Peyer's patch (tissue), 4 donors: Measurements from ENCODE around the gene MMAB. TPM values are rescaled to one million over a fixed set of nuclear protein-coding genes. Genes with fewer than 3 reads are reported as not detected.

Source experiments
- DNase-seq, 3 donors: peaks; one replicate each; pipeline ENCODE4 v3.0.0-alpha.2; 2017 to 2019
- H3K27ac ChIP-seq, 4 donors: fragments of 200-600 bp; sonication (generic); one replicate each; pipeline ENCODE4 v1.5.1; 2016 to 2019
- H3K27me3 ChIP-seq, 2 donors: fragments of 200-600 bp; sonication (generic); one replicate each; pipeline ENCODE4 v1.5.1; 2019
- H3K36me3 ChIP-seq, 3 donors: fragments of 200-600 bp; sonication (generic); one replicate each; pipeline ENCODE4 v1.5.1; 2016 to 2019
- H3K4me1 ChIP-seq, 4 donors: fragments of 200-600 bp; sonication (generic); one replicate each; pipeline ENCODE4 v1.5.1; 2016 to 2019
- H3K4me3 ChIP-seq, 4 donors: fragments of 200-600 bp; sonication (generic); 1 replicate in 3 of 4; 2 replicates in 1 of 4; pipeline ENCODE4 v1.5.1; 2016 to 2019; ENCODE audit warnings: mild to moderate bottlenecking in 1 of 4
- H3K9me3 ChIP-seq, 4 donors: fragments of 200-600 bp; sonication (generic); one replicate each; pipeline ENCODE4 v1.5.1; 2016 to 2019; ENCODE audit warnings: mild to moderate bottlenecking in 1 of 4
- CTCF ChIP-seq, 6 experiments: fragments of 450-650 bp in 4 of 6; fragments of 200-600 bp in 2 of 6; sonication (generic) in 1 of 6; IDR thresholded peaks; one replicate each; pipeline ENCODE4 v1.5.1; 2017 to 2019; ENCODE audit warnings: antibody characterized with exemption in 6 of 6, mild to moderate bottlenecking in 3 of 6, moderate library complexity in 1 of 6
- POLR2A ChIP-seq, 2 donors: fragments of 450-650 bp; IDR thresholded peaks; one replicate each; pipeline ENCODE4 v1.5.1; 2017; ENCODE audit warnings: antibody characterized with exemption in 2 of 2, mild to moderate bottlenecking in 2 of 2, moderate library complexity in 2 of 2
- total RNA-seq, 4 donors: library from RNA; depleted of rRNA; stranded (reverse); fragments of >200 nt; gene quantifications; one replicate each; pipeline ENCODE4 v1.1.0, GENCODE V29; 2016

Gene MMAB
- total RNA-seq, 4 donors from 2014 or later: 30.8 to 41.4 (median 32.1) TPM

- Histone ChIP-seq H3K36me3 (no peaks in the 10 kb centered on the region), H3K4me3 (no peak overlapping the region), H3K27ac (no peak overlapping the region), H3K27me3 (no peaks in the 10 kb centered on the region), H3K9me3 (no peaks in the 10 kb centered on the region), H3K4me1 (no peaks in the 10 kb centered on the region)
- no peak for TF ChIP-seq CTCF (IDR thresholded peaks at IDR 0.05)
- no peak for TF ChIP-seq POLR2A (IDR thresholded peaks at IDR 0.05)
- no peak for DNase-seq
Measured at GRCh38 chr12:109550281-109550680, 23.0 kb downstream of the MMAB start.

- no peaks in the 10 kb centered on the region for H3K9me3 ChIP-seq
- no peak for DNase-seq
- H3K36me3 ChIP-seq: no peaks in the 10 kb centered on the region
- H3K27ac ChIP-seq: no peak overlapping the region
- H3K27me3 ChIP-seq: no peaks in the 10 kb centered on the region
- no peak for TF ChIP-seq CTCF (IDR thresholded peaks at IDR 0.05)
- TF ChIP-seq POLR2A (IDR thresholded peaks at IDR 0.05): no peak
- no peak overlapping the region for H3K4me3 ChIP-seq
- H3K4me1 ChIP-seq: no peaks in the 10 kb centered on the region
Measured at GRCh38 chr12:109549613-109550270, 23.6 kb downstream of the MMAB start.

- TF ChIP-seq CTCF (IDR thresholded peaks at IDR 0.05) (no peak), POLR2A (IDR thresholded peaks at IDR 0.05) (no peak)
- Histone ChIP-seq H3K27ac (no peak overlapping the region), H3K9me3 (no peaks in the 10 kb centered on the region), H3K27me3 (no peaks in the 10 kb centered on the region), H3K4me3 (no peak overlapping the region), H3K36me3 (no peaks in the 10 kb centered on the region), H3K4me1 (no peaks in the 10 kb centered on the region)
- DNase-seq: no peak
Measured at GRCh38 chr12:109548258-109548657, 25.0 kb downstream of the MMAB start.

GRCh38 chr12:109547286-109547685 is 26.0 kb downstream of the MMAB start:
- no peak overlapping the region for H3K27ac ChIP-seq
- no peak overlapping the region for H3K4me3 ChIP-seq
- H3K4me1 ChIP-seq: no peaks in the 10 kb centered on the region
- H3K9me3 ChIP-seq: no peaks in the 10 kb centered on the region
- H3K27me3 ChIP-seq: no peaks in the 10 kb centered on the region
- DNase-seq: no peak
- no peaks in the 10 kb centered on the region for H3K36me3 ChIP-seq
- TF ChIP-seq CTCF (IDR thresholded peaks at IDR 0.05) (no peak), POLR2A (IDR thresholded peaks at IDR 0.05) (no peak)

- Histone ChIP-seq H3K4me3 (no peak overlapping the region), H3K27me3 (no peaks in the 10 kb centered on the region), H3K27ac (no peak overlapping the region), H3K4me1 (no peaks in the 10 kb centered on the region), H3K36me3 (no peaks in the 10 kb centered on the region), H3K9me3 (no peaks in the 10 kb centered on the region)
- TF ChIP-seq POLR2A (IDR thresholded peaks at IDR 0.05): no peak
- no peak for TF ChIP-seq CTCF (IDR thresholded peaks at IDR 0.05)
- no peak for DNase-seq
Measured at GRCh38 chr12:109545826-109546225, 27.5 kb downstream of the MMAB start.
